ENCODE data around the gene BAIAP3. TPM values are rescaled to one million over a fixed set of nuclear protein-coding genes. Genes with fewer than 3 reads are reported as not detected.

BAIAP3 gene
- polyA plus RNA-seq, 1 experiment: 0.33 TPM

DNA sequence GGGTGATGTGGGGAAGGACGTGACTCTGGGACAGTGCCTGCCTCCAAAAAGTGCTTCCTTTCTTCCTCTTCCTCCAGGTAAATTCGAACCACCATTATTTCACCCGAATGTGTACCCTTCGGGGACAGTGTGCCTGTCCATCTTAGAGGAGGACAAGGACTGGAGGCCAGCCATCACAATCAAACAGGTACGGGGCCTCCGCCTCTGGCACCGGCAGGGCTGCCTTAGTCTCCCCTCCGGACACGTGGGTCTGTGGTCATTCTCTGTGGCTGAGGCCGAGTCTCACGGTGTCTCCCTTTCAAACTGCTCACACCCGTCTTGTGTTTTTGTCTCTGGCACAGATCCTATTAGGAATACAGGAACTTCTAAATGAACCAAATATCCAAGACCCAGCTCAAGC is 13.3 kb upstream of the BAIAP3 start:
- peaks cover 55% of the 10 kb centered on the region for H3K36me3 ChIP-seq (ENCODE audit: control insufficient read depth, insufficient read depth, low read length)
- ChIA-PET CTCF (no interaction called here), POLR2A (no interaction called here)
- no peak overlapping the region for H3K4me3 ChIP-seq (ENCODE audit: low read depth, low read length)
- no peak for DNase-seq (ENCODE audit: low read depth)
- TF ChIP-seq, protein P1, sequence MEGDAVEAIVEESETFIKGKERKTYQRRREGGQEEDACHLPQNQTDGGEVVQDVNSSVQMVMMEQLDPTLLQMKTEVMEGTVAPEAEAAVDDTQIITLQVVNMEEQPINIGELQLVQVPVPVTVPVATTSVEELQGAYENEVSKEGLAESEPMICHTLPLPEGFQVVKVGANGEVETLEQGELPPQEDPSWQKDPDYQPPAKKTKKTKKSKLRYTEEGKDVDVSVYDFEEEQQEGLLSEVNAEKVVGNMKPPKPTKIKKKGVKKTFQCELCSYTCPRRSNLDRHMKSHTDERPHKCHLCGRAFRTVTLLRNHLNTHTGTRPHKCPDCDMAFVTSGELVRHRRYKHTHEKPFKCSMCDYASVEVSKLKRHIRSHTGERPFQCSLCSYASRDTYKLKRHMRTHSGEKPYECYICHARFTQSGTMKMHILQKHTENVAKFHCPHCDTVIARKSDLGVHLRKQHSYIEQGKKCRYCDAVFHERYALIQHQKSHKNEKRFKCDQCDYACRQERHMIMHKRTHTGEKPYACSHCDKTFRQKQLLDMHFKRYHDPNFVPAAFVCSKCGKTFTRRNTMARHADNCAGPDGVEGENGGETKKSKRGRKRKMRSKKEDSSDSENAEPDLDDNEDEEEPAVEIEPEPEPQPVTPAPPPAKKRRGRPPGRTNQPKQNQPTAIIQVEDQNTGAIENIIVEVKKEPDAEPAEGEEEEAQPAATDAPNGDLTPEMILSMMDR (IDR thresholded peaks at IDR 0.05; ENCODE audit: insufficient read depth, low read depth, low read length): no peak
- H3K27me3 ChIP-seq (ENCODE audit: control insufficient read depth, insufficient read depth, low read length): no peaks in the 10 kb centered on the region

DNA sequence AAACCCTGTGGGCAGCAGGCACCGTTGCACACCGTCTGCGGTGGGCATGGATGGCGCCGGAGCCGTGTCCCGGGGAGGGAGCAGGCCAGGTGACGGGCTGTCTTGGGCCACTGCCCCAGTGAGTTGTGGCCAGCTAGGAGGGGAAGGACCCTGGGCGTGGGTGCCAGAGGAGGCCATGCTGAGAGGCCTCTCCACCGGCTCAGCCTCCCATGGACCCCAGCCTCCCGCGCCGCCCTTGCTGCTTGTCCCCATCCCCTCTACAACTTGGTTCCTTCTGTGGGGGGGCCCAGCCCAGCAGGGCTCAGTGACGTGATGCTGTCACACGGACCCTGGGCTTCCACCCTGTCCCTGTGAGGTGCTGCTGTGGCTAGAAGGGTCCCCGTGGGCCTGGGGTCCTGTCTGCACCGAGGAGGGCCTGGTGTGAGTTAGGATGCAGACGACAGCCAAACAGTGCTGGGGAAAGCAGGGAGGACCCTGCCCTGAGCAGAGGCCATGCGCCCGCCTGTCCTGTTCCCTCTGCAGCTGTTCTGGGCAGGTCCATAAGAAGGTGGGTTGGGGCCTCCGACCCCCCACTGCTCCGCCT is 12.7 kb upstream of the BAIAP3 start:
- peaks cover 56% of the 10 kb centered on the region for H3K36me3 ChIP-seq (ENCODE audit: control insufficient read depth, insufficient read depth, low read length)
- H3K27me3 ChIP-seq (ENCODE audit: control insufficient read depth, insufficient read depth, low read length): no peaks in the 10 kb centered on the region
- TF ChIP-seq, protein P1 (IDR thresholded peaks at IDR 0.05; ENCODE audit: insufficient read depth, low read depth, low read length): no peak
- ChIA-PET POLR2A (no interaction called here), CTCF (no interaction called here)
- no peak for DNase-seq (ENCODE audit: low read depth)
- H3K4me3 ChIP-seq (ENCODE audit: low read depth, low read length): no peak overlapping the region

DNA sequence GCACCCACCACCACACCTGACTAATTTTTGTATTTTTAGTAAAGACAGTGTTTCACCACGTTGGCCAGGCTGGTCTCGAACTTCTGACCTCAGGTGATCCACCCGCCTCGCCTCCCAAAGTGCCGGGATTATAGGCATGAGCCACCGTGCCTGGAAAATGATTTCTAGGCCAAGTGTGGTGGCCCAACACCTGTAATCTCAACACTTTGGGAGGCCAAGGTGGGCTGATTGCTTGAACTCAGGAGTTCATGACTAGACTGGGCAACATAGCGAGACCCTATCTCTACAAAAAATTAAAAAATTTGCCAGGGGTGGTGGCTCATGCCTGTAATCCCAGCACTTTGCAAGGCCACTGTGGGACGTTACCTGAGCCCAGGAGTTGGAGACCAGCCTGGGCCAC is 11.0 kb upstream of the BAIAP3 start:
- ChIA-PET CTCF (no interaction called here), POLR2A (no interaction called here)
- peaks cover 49% of the 10 kb centered on the region for H3K36me3 ChIP-seq (ENCODE audit: control insufficient read depth, insufficient read depth, low read length)
- no peak for DNase-seq (ENCODE audit: low read depth)
- no peaks in the 10 kb centered on the region for H3K27me3 ChIP-seq (ENCODE audit: control insufficient read depth, insufficient read depth, low read length)
- H3K4me3 ChIP-seq (ENCODE audit: low read depth, low read length): no peak overlapping the region
- TF ChIP-seq, protein P1 (IDR thresholded peaks at IDR 0.05; ENCODE audit: insufficient read depth, low read depth, low read length): no peak

DNA sequence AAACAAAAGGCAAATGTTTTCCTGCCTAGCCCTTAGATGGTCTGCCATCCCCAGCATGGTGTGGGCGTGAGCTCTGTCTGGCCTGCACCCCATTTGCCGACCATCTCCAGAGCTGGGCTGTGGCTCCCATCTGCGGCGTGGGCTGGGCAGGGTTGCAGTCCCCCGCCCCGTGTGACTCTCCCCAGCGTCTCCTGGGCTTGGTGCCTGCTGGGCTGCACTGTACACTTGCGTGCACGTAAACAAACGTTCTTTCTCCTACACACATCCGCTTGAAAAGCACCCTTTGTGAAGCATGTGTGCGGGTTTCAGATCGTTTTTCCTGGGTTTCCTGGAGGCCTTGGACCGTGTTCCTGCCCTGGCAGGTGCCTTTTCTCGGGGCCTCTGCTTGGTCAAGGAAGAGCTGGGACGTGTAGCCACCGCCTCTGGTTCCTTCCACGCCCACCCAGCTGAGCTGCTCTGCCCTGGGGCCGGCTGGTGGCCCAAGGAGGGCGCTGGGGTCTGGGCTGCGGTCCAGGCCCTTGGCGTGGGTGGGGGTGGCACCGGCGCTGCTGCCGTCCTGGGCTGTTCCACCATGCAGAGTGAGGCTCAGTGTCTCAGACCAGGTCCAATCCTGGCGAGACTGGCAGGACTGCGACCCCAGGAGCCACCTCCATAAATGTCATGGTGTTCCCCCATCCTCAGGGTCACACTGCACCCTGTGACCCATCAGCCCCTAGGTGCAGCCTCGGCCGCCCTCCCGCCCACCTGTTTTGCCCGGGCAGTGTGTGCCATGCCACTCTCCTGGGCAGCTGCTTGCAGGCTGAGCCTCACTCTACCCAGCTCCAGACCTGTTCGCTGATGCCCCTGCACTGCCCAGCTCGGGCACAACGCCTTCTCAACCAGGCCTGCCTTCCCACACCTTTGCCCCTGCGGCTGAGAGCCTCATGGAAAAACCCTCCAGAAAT is 9.9 kb upstream of the BAIAP3 start:
- CTCF ChIA-PET: no interaction called here

DNA sequence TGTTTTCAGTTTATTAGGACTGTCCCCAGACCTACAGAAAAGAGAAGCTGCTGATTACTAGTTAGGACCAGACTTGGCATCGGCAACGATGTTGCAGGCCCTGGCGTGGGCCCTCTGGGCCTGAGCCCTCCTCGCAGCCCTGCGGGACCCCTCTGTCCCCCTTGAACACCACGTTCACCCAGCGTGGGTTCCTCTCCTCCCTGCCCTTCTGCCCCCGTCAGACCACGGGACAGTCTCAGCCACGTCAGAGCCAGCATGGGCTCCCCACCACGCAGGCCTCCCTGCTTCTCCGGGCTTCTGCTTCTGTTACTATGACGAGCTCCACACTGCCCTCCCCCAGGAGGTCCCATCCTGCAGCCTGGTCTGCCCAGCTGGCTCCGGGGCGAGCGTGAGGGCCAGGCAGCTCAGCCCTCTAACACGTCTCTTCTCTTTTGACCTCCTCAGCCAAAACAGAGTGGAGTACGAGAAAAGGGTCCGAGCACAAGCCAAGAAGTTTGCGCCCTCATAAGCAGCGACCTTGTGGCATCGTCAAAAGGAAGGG is 9.1 kb upstream of the BAIAP3 start:
- H3K4me3 ChIP-seq (ENCODE audit: low read depth, low read length): no peak overlapping the region
- ChIA-PET POLR2A (no interaction called here), CTCF (no interaction called here)
- TF ChIP-seq, protein P1 (IDR thresholded peaks at IDR 0.05; ENCODE audit: insufficient read depth, low read depth, low read length): no peak
- H3K27me3 ChIP-seq (ENCODE audit: control insufficient read depth, insufficient read depth, low read length): no peaks in the 10 kb centered on the region
- H3K36me3 ChIP-seq (ENCODE audit: control insufficient read depth, insufficient read depth, low read length): peaks cover 34% of the 10 kb centered on the region
- no peak for DNase-seq (ENCODE audit: low read depth)

More for the DNA sequence above, 9.9 kb upstream of the BAIAP3 start:
- Histone ChIP-seq H3K36me3 (ENCODE audit: control insufficient read depth, insufficient read depth, low read length) (peaks cover 39% of the 10 kb centered on the region), H3K27me3 (ENCODE audit: control insufficient read depth, insufficient read depth, low read length) (no peaks in the 10 kb centered on the region), H3K4me3 (ENCODE audit: low read depth, low read length) (no peak overlapping the region)
- POLR2A ChIA-PET: no interaction called here
- DNase-seq (ENCODE audit: low read depth): no peak
- TF ChIP-seq, protein P1 (IDR thresholded peaks at IDR 0.05; ENCODE audit: insufficient read depth, low read depth, low read length): no peak
